Measurements from ENCODE around the gene EGFL6.

EGFL6 gene

DNA sequence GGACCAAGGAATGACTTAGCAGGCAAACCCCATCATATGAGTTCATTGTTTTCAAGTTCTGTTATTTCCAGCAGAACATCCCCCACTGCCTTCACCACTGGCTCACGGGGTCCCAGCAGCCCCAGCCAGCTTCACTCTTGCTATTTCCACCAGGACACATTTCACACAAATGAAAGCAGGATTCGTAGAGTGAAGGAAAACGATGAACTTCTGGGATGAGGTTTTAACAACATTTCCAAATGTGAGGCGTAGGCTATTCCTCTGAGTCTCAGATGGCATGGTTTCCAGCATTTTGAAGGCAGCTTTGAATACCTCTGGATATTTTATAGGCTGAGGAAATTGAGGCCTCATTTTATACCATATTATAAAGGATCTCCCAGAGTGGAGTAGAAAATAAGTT, 32.9 kb upstream of the EGFL6 start:
- no peak for DNase-seq (ENCODE audit: low read depth)
- H3K4me3 ChIP-seq (ENCODE audit: low read depth, low read length) = no peak overlapping the region
- TF ChIP-seq CTCF (IDR thresholded peaks at IDR 0.05; ENCODE audit: low read depth, low read length, missing control alignments) = no peak

- DNase-seq (ENCODE audit: low read depth) = no peak
- H3K4me3 ChIP-seq (ENCODE audit: low read depth, low read length) = no peak overlapping the region
- no peak for TF ChIP-seq CTCF (IDR thresholded peaks at IDR 0.05; ENCODE audit: low read depth, low read length, missing control alignments)
Observed at GRCh38 chrX:13538414-13538813, 31.0 kb upstream of the EGFL6 start.

DNA sequence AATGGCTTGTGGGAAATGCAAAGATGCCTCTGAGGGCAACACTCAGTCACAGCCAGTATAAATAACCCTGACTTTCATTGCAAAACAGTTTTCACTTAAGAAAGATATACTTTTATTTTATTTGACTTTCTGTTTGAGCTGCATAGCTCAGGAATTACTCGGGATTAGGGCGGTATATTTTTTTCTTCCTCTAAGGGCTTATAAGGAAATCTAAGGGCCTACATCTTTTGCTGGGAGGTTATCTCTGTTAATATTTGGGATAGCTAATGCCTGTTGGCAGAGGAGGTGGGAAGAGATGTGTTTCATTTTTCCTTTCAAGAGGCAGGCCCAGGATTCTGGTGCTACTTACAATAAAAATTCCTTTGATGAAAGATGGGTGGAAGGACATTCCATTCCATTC, 28.8 kb upstream of the EGFL6 start:
- no peak for TF ChIP-seq CTCF (IDR thresholded peaks at IDR 0.05; ENCODE audit: low read depth, low read length, missing control alignments)
- no peak overlapping the region for H3K4me3 ChIP-seq (ENCODE audit: low read depth, low read length)
- DNase-seq (ENCODE audit: low read depth) = no peak

DNA sequence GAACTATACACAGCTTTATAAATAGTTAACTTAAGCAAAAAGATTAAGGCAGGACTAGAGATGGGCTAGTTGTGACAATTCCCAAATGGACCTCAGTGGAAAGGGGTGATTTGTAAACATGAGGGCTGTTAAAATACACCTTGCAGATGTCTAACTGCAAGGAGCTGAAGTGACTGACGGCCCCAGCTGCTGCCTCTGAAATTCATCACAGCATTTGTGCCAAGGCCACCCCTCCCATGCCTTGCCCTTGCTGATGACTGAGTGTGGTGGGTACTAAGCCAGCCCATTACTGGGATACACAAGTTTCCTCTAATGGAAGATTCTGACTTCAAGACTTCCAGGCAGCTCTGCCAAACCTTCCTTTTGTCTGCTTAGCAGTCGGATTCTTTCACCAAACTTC, 23.7 kb upstream of the EGFL6 start:
- DNase-seq (ENCODE audit: low read depth) = no peak
- TF ChIP-seq CTCF (IDR thresholded peaks at IDR 0.05; ENCODE audit: low read depth, low read length, missing control alignments) = no peak

GRCh38 chrX:13547671-13548070, 21.7 kb upstream of the EGFL6 start:
- H3K4me3 ChIP-seq (ENCODE audit: low read depth, low read length) = no peak overlapping the region
- no peak for DNase-seq (ENCODE audit: low read depth)
- TF ChIP-seq CTCF (IDR thresholded peaks at IDR 0.05; ENCODE audit: low read depth, low read length, missing control alignments) = no peak

More for the DNA sequence above, 23.7 kb upstream of the EGFL6 start:
- H3K4me3 ChIP-seq (ENCODE audit: low read depth, low read length) = no peak overlapping the region

DNA sequence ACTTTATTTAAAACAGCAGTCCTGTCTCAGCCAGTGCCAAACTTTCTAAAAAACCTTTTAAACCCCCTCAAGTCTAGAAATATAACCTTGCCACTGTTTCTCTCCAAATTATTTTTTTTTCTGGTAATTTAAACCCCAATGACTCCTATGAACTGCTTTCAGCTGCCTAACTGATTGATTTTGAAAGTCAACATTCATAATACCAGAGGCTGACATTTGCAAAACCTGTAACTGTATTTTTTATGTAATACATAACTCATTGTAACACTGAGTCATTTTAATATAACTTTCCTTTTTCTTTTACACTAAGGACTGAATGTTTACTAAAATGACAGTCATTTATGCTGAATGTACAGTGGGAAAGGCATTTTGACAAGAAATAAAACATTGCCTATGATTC, 19.1 kb upstream of the EGFL6 start:
- no peak overlapping the region for H3K4me3 ChIP-seq (ENCODE audit: low read depth, low read length)
- no peak for DNase-seq (ENCODE audit: low read depth)
- TF ChIP-seq CTCF (IDR thresholded peaks at IDR 0.05; ENCODE audit: low read depth, low read length, missing control alignments) = no peak

DNA sequence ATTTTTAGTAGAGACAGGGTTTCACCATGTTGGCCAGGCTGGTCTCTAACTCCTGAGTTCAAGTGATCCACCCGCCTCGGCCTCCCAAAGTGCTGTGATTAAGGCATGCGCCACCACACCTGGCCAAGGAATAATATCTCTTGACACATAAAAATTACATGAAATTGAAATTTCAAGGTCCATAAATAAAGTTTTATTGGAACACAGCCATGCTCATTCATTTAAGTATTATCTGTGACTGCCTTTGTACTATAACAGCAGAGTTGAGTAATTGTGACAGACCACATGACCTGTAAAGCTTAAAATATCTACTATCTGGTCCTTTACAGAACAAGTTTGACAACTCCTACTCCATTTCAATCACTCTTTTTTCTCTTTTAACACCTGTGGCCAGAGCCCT, 17.8 kb upstream of the EGFL6 start:
- H3K4me3 ChIP-seq (ENCODE audit: low read depth, low read length) = no peak overlapping the region
- no peak for TF ChIP-seq CTCF (IDR thresholded peaks at IDR 0.05; ENCODE audit: low read depth, low read length, missing control alignments)
- no peak for DNase-seq (ENCODE audit: low read depth)
